BLaER1 (cell line): ENCODE data around the gene ESYT3.

Experiments
- H3K27ac ChIP-seq: shearing (Covaris generic); formaldehyde crosslinking; 2 replicates; pipeline ENCODE4 v1.8.1; 2022
- H3K27me3 ChIP-seq: shearing (Covaris generic); formaldehyde crosslinking; 2 replicates; pipeline ENCODE4 v1.8.1; 2022
- H3K36me3 ChIP-seq: shearing (Covaris generic); formaldehyde crosslinking; 2 replicates; pipeline ENCODE4 v1.8.1; 2022
- H3K4me1 ChIP-seq: shearing (Covaris generic); formaldehyde crosslinking; 2 replicates; pipeline ENCODE4 v1.8.1; 2022
- H3K4me2 ChIP-seq: shearing (Covaris generic); formaldehyde crosslinking; 2 replicates; pipeline ENCODE4 v1.8.1; 2022
- H3K4me3 ChIP-seq: shearing (Covaris generic); formaldehyde crosslinking; 2 replicates; pipeline ENCODE4 v1.8.1; 2022
- H3K9ac ChIP-seq: shearing (Covaris generic); formaldehyde crosslinking; 2 replicates; pipeline ENCODE4 v1.8.1; 2022
- H3K9me3 ChIP-seq: shearing (Covaris generic); formaldehyde crosslinking; 2 replicates; pipeline ENCODE4 v1.8.1; 2022
- H4K20me1 ChIP-seq: shearing (Covaris generic); formaldehyde crosslinking; 2 replicates; pipeline ENCODE4 v1.8.1; 2022
- Cebpa-rat ChIP-seq: shearing (Covaris generic); IDR thresholded peaks from 2 replicates; pipeline ENCODE4 v1.8.1; 2022

The ESYT3 gene

DNA sequence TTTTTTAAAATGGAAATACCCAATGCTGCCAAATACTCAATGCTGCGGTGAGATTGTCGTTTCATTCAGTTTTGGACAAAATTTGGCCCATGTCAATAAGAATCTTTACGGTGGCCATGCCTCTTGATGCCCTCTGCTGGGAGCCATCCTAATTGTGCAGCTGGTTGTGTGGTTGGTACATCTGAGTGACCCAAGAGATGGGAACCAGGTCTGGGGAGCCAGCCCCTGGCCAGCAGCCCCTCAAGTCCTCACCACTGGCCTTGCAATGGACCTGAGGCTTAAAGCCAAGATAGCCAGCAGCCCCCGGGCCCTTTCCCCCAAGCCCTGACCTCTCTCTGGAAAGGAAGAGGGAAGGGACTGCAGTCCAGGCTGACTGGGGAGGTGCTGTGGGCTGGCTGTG, 36.4 kb upstream of the ESYT3 start:
- H3K4me1 ChIP-seq, result peaks cover 21% of the 10 kb centered on the region
- no peaks in the 10 kb centered on the region for H4K20me1 ChIP-seq
- no peak overlapping the region for H3K4me2 ChIP-seq
- H3K36me3 ChIP-seq, result no peaks in the 10 kb centered on the region
- no peak overlapping the region for H3K9ac ChIP-seq
- no peak overlapping the region for H3K4me3 ChIP-seq
- H3K9me3 ChIP-seq, result no peaks in the 10 kb centered on the region
- H3K27me3 ChIP-seq, result no peaks in the 10 kb centered on the region
- TF ChIP-seq Cebpa-rat, result no peak
- no peak overlapping the region for H3K27ac ChIP-seq

DNA sequence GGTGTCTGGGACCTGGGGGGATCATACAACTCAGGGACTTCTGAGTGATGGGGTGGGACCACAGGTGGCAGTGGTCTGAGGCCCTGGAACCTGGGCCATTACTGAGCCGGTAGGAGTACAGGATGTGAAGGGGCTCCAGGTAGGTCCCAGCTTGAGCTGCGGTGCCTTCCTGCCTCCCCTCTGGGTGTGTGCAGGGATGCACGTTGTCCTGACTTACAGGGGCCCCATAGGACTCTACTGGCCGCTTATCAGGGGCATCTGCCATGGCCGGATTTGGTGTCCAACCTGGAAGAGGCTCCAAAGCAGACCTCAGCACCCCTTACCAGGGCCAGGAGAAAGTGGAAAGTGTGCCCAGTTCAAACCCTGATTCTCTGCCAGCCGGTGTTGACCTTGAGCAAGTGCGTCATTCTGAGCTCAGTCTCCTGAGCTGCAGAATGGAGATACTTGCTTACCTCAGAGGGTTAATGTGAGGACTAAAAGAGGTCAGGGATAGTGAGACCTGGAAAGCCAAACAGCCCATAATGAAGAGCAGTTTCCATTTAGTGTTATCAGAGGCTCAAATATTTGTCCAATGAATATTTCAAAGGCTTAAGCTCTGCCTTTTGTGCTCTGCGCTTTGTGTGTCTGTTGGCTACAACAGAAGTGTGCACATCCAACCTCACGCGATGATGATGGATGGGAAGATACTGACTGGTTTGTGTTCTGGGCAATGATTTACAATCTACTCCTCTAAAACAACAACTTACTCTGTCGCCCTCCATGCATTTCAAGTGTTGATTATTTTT, 35.4 kb upstream of the ESYT3 start:
- Histone ChIP-seq H3K4me3 (no peak overlapping the region), H3K4me1 (peaks cover 21% of the 10 kb centered on the region), H3K27ac (no peak overlapping the region), H3K27me3 (no peaks in the 10 kb centered on the region), H3K36me3 (no peaks in the 10 kb centered on the region), H3K4me2 (no peak overlapping the region), H3K9ac (no peak overlapping the region), H3K9me3 (no peaks in the 10 kb centered on the region), H4K20me1 (no peaks in the 10 kb centered on the region)
- no peak for TF ChIP-seq Cebpa-rat

GRCh38 chr3:138399766-138400165, 34.6 kb upstream of the ESYT3 start:
- Histone ChIP-seq H3K9ac (no peak overlapping the region), H3K4me1 (peaks cover 21% of the 10 kb centered on the region), H3K36me3 (no peaks in the 10 kb centered on the region), H3K4me2 (no peak overlapping the region), H3K4me3 (no peak overlapping the region), H3K9me3 (no peaks in the 10 kb centered on the region), H3K27me3 (no peaks in the 10 kb centered on the region), H3K27ac (no peak overlapping the region), H4K20me1 (no peaks in the 10 kb centered on the region)
- no peak for TF ChIP-seq Cebpa-rat

DNA sequence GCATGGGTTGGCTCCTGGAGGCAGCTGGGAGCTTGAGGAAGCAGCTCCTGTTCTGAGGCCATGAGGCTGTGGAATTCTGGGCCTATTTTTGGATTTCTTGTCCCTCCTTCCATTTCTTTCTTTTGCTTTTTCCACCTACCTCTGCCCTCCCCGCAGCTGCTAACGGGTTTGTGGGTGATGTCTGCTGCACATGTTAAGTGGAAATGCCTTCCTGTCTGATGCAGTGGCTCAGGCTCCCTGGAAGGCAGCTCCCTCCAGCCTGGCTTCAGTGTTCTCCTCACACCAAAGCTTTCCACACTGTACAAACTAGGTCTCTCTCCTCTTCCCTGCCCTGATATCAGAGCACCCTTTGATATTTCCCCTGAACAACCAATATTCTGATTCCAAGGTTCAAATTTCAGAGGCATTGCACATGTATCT, 33.8 kb upstream of the ESYT3 start:
- H3K27ac ChIP-seq, result no peak overlapping the region
- TF ChIP-seq Cebpa-rat, result no peak
- H3K36me3 ChIP-seq, result no peaks in the 10 kb centered on the region
- H4K20me1 ChIP-seq, result no peaks in the 10 kb centered on the region
- no peaks in the 10 kb centered on the region for H3K9me3 ChIP-seq
- no peaks in the 10 kb centered on the region for H3K27me3 ChIP-seq
- H3K4me2 ChIP-seq, result no peak overlapping the region
- no peak overlapping the region for H3K9ac ChIP-seq
- H3K4me1 ChIP-seq, result peaks cover 21% of the 10 kb centered on the region
- no peak overlapping the region for H3K4me3 ChIP-seq

DNA sequence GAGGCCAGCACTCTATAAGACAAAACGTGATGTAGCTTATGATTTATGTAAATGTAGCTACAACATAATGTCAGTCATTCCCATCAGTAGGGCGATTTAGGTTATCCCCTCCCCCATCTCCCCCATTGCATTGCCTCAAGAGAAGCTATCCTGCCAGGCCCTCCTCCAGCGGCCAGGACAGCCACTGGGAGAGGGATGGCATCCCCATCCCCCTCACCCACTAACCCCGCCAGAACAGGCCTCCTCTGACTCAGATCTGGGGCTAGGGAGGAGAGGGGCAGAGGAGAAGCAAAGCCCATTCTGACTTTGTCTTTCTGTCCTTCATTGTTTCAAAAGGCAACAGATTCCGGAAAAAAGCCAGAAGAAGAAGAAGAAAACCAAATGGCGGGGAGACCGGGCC, 32.6 kb upstream of the ESYT3 start:
- Histone ChIP-seq H3K4me2 (no peak overlapping the region), H3K9me3 (no peaks in the 10 kb centered on the region), H3K27ac (no peak overlapping the region), H3K36me3 (no peaks in the 10 kb centered on the region), H3K4me1 (peaks cover 9% of the 10 kb centered on the region), H3K27me3 (no peaks in the 10 kb centered on the region), H3K4me3 (no peak overlapping the region), H3K9ac (no peak overlapping the region), H4K20me1 (no peaks in the 10 kb centered on the region)
- TF ChIP-seq Cebpa-rat, result no peak

DNA sequence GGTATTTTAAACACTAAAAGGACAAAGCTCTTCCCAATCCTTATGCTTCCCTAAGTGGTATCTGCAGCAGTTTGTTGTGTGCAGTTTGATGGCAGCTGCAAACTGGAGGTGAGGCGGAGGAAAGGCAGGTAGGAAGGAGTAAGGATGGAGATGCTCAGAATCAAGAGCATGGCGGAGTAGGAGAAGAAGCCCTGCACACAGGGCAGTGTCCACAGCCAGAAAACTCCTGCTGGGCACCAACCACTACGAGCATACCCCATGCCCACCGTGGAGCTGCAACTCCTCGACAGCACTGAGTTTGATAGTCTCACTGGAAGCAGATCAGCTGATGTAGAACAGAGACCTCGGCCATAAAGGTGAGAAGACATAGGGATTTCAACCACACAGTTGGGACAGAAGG, 30.3 kb upstream of the ESYT3 start:
- Histone ChIP-seq H3K4me2 (no peak overlapping the region), H3K4me3 (no peak overlapping the region), H3K4me1 (no peaks in the 10 kb centered on the region), H3K9ac (no peak overlapping the region), H3K9me3 (no peaks in the 10 kb centered on the region), H3K36me3 (no peaks in the 10 kb centered on the region), H3K27ac (no peak overlapping the region), H4K20me1 (no peaks in the 10 kb centered on the region), H3K27me3 (no peaks in the 10 kb centered on the region)
- no peak for TF ChIP-seq Cebpa-rat

DNA sequence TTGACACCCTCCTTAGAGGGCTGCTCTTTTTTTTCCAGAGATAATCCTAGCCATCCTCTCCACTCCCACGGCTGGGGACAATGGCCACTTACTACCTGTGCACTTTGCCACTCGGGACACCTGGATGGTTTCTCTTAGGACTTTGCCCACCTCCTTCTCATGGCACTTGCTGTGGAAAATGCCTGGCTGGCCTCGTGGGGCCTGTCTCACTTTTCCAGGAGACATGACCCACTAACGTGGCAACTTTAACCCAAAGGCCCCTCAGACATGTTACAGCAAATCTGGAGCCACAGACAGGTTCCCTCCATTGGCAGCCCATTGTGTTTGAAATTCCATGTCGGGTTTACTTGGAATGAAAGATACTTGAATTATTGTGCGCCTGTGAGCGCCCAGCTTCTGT, 29.4 kb upstream of the ESYT3 start:
- Histone ChIP-seq H3K27ac (no peak overlapping the region), H3K36me3 (no peaks in the 10 kb centered on the region), H3K9me3 (no peaks in the 10 kb centered on the region), H3K9ac (no peak overlapping the region), H4K20me1 (no peaks in the 10 kb centered on the region), H3K27me3 (no peaks in the 10 kb centered on the region), H3K4me1 (no peaks in the 10 kb centered on the region), H3K4me3 (no peak overlapping the region), H3K4me2 (no peak overlapping the region)
- no peak for TF ChIP-seq Cebpa-rat

- TF ChIP-seq Cebpa-rat, result no peak
- H3K36me3 ChIP-seq, result no peaks in the 10 kb centered on the region
- no peaks in the 10 kb centered on the region for H3K4me1 ChIP-seq
- H3K27ac ChIP-seq, result no peak overlapping the region
- H3K9me3 ChIP-seq, result no peaks in the 10 kb centered on the region
- no peaks in the 10 kb centered on the region for H3K27me3 ChIP-seq
- no peaks in the 10 kb centered on the region for H4K20me1 ChIP-seq
- no peak overlapping the region for H3K9ac ChIP-seq
- no peak overlapping the region for H3K4me2 ChIP-seq
- no peak overlapping the region for H3K4me3 ChIP-seq
Observed at GRCh38 chr3:138405486-138405885, 28.9 kb upstream of the ESYT3 start.

DNA sequence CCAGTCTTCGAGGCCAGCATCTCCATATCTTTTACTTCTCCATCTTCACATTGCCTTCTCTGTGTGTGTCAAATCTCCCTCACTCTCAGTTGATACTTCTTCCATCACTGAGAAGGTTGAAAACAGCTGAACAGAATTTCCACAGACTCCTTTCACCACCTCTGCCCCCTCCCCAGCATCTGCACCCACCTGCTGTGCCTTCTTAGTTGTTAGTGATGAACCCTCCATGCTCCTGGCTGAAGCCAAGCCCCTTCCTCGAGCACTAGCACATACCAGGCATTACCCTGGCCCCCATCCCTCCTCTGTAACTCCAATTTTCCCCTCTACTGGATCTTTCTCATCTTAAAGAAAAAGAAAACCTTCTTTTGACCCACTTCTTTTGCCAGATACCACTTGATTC, 27.8 kb upstream of the ESYT3 start:
- Histone ChIP-seq H3K9ac (no peak overlapping the region), H3K4me3 (no peak overlapping the region), H3K27me3 (no peaks in the 10 kb centered on the region), H3K36me3 (no peaks in the 10 kb centered on the region), H3K4me2 (no peak overlapping the region), H3K4me1 (peaks cover 4% of the 10 kb centered on the region; the same call in 1 of the 2 replicates), H3K9me3 (no peaks in the 10 kb centered on the region), H4K20me1 (no peaks in the 10 kb centered on the region), H3K27ac (no peak overlapping the region)
- TF ChIP-seq Cebpa-rat, result no peak

GRCh38 chr3:138407236-138407907, 27.0 kb upstream of the ESYT3 start:
- H3K9me3 ChIP-seq, result no peaks in the 10 kb centered on the region
- no peak overlapping the region for H3K27ac ChIP-seq
- no peak for TF ChIP-seq Cebpa-rat
- no peak overlapping the region for H3K9ac ChIP-seq
- H3K4me3 ChIP-seq, result no peak overlapping the region
- no peaks in the 10 kb centered on the region for H3K36me3 ChIP-seq
- H3K4me2 ChIP-seq, result no peak overlapping the region
- no peaks in the 10 kb centered on the region for H3K27me3 ChIP-seq
- H3K4me1 ChIP-seq, result peaks cover 4% of the 10 kb centered on the region; the same call in 1 of the 2 replicates
- H4K20me1 ChIP-seq, result no peaks in the 10 kb centered on the region
